WTC11 (cell line): Measurements from ENCODE around the gene RBSN.

ENCODE experiments used
- ARID4B ChIP-seq: sonication (generic); formaldehyde crosslinking; IDR thresholded peaks from 2 replicates; pipeline ENCODE4 v1.8.0; 2023; ENCODE audit warnings: missing genetic modification reagents, mild to moderate bottlenecking, borderline replicate concordance
- CTCF ChIP-seq: fragments of 200-600 bp; IDR thresholded peaks from 2 replicates; pipeline ENCODE4 v1.8.0; 2022; ENCODE audit warnings: antibody characterized with exemption
- E2F4 ChIP-seq: sonication (generic); formaldehyde crosslinking; IDR thresholded peaks from 2 replicates; pipeline ENCODE4 v1.8.1; 2022; ENCODE audit warnings: low read depth, mild to moderate bottlenecking, moderate library complexity, missing genetic modification reagents, borderline replicate concordance
- ESRRA ChIP-seq: sonication (generic); formaldehyde crosslinking; IDR thresholded peaks from 2 replicates; pipeline ENCODE4 v1.8.1; 2022; ENCODE audit warnings: mild to moderate bottlenecking, missing genetic modification reagents, borderline replicate concordance
- ETV6 ChIP-seq: sonication (generic); formaldehyde crosslinking; IDR thresholded peaks from 2 replicates; pipeline ENCODE4 v1.8.1; 2022; ENCODE audit warnings: mild to moderate bottlenecking, missing genetic modification reagents
- FOXK1 ChIP-seq: sonication (generic); formaldehyde crosslinking; IDR thresholded peaks from 2 replicates; pipeline ENCODE4 v1.8.0; 2022; ENCODE audit warnings: mild to moderate bottlenecking, moderate library complexity, missing genetic modification reagents
- IRF1 ChIP-seq: sonication (generic); formaldehyde crosslinking; IDR thresholded peaks from 2 replicates; pipeline ENCODE4 v1.8.0; 2023; ENCODE audit warnings: missing genetic modification reagents
- MLX ChIP-seq: sonication (generic); formaldehyde crosslinking; IDR thresholded peaks from 2 replicates; pipeline ENCODE4 v1.8.1; 2023; ENCODE audit warnings: mild to moderate bottlenecking, missing genetic modification reagents, moderate library complexity
- PRDM15 ChIP-seq: sonication (generic); formaldehyde crosslinking; IDR thresholded peaks from 2 replicates; pipeline ENCODE4 v1.8.0; 2022; ENCODE audit warnings: missing genetic modification reagents
- RELA ChIP-seq: sonication (generic); formaldehyde crosslinking; IDR thresholded peaks from 2 replicates; pipeline ENCODE4 v1.8.1; 2022; ENCODE audit warnings: missing genetic modification reagents, mild to moderate bottlenecking, borderline replicate concordance
- TEAD4 ChIP-seq: sonication (generic); formaldehyde crosslinking; IDR thresholded peaks from 2 replicates; pipeline ENCODE4 v1.8.0; 2022; ENCODE audit warnings: mild to moderate bottlenecking, missing genetic modification reagents
- ZNF121 ChIP-seq: sonication (generic); formaldehyde crosslinking; IDR thresholded peaks from 2 replicates; pipeline ENCODE4 v1.8.0; 2023; ENCODE audit warnings: missing genetic modification reagents

- no peak for TF ChIP-seq CTCF
- no peak for TF ChIP-seq MLX (CRISPR knock-in tag)
- TF ChIP-seq E2F4 (CRISPR knock-in tag): no peak
- no peak for TF ChIP-seq ZNF121 (CRISPR knock-in tag)
- TF ChIP-seq FOXK1 (CRISPR knock-in tag): no peak
- no peak for TF ChIP-seq ESRRA (CRISPR knock-in tag)
- no peak for TF ChIP-seq PRDM15 (CRISPR knock-in tag)
- no peak for TF ChIP-seq ETV6 (CRISPR knock-in tag)
- no peak for TF ChIP-seq IRF1 (CRISPR knock-in tag)
- no peak for TF ChIP-seq ARID4B (CRISPR knock-in tag)
- TF ChIP-seq RELA (CRISPR knock-in tag): no peak
- no peak for TF ChIP-seq TEAD4
These were observed 56.0 kb downstream of the RBSN start for GRCh38 chr3:15042936-15043335.
